MM.1S (cell line): ENCODE results near the gene MAD1L1.

Experiments
- DNase-seq: peaks from one replicate; pipeline ENCODE4 v3.0.0-alpha.2; 2015
- H2AFZ ChIP-seq: fragments of 300-600 bp; sonication (generic); 2 replicates; pipeline ENCODE4 v1.6.0; 2016; ENCODE audit warnings: antibody characterized with exemption, low read length
- H3F3A ChIP-seq: fragments of 300-600 bp; sonication (generic); 2 replicates; pipeline ENCODE4 v1.6.1; 2016; ENCODE audit warnings: mild to moderate bottlenecking, antibody characterized with exemption, low read length, moderate library complexity, mixed read lengths; ENCODE audit not compliant: insufficient read depth
- H3K27ac ChIP-seq: fragments of 300-600 bp; sonication (generic); 2 replicates; pipeline ENCODE4 v1.5.1; 2016; ENCODE audit warnings: mild to moderate bottlenecking, low read length
- H3K27me3 ChIP-seq: fragments of 300-600 bp; sonication (generic); replicated peaks from 2 replicates; pipeline ENCODE4 v1.6.0; 2016; ENCODE audit warnings: low read length; ENCODE audit not compliant: insufficient read depth
- H3K36me3 ChIP-seq: fragments of 300-600 bp; sonication (generic); replicated peaks from 2 replicates; pipeline ENCODE4 v1.6.1; 2016; ENCODE audit warnings: mild to moderate bottlenecking, low read length, mixed read lengths; ENCODE audit not compliant: insufficient read depth
- H3K4me1 ChIP-seq: fragments of 300-600 bp; sonication (generic); 2 replicates; pipeline ENCODE4 v1.6.1; 2016; ENCODE audit warnings: low read length, mixed read lengths
- H3K4me2 ChIP-seq: fragments of 300-600 bp; sonication (generic); 2 replicates; pipeline ENCODE4 v1.6.0; 2016; ENCODE audit warnings: low read depth, low read length
- H3K4me3 ChIP-seq: fragments of 300-600 bp; sonication (generic); 2 replicates; pipeline ENCODE4 v1.5.1; 2016; ENCODE audit warnings: low read length, mixed read lengths
- H3K79me2 ChIP-seq: fragments of 300-600 bp; sonication (generic); 2 replicates; pipeline ENCODE4 v1.6.1; 2016; ENCODE audit warnings: mixed run types, low read length, mixed read lengths
- H3K9ac ChIP-seq: fragments of 300-600 bp; sonication (generic); 2 replicates; pipeline ENCODE4 v1.6.1; 2016; ENCODE audit warnings: low read length, mixed read lengths
- H3K9me2 ChIP-seq: fragments of 300-600 bp; sonication (generic); replicated peaks from 2 replicates; pipeline ENCODE4 v1.6.1; 2016; ENCODE audit warnings: mild to moderate bottlenecking, low read length, mixed read lengths; ENCODE audit not compliant: insufficient read depth
- H3K9me3 ChIP-seq: fragments of 300-600 bp; sonication (generic); replicated peaks from 2 replicates; pipeline ENCODE4 v1.6.1; 2016; ENCODE audit warnings: mild to moderate bottlenecking, low read length, mixed read lengths; ENCODE audit not compliant: insufficient read depth
- H4K20me1 ChIP-seq: fragments of 300-600 bp; sonication (generic); 2 replicates; pipeline ENCODE4 v1.6.1; 2016; ENCODE audit warnings: mild to moderate bottlenecking, low read length, moderate library complexity, mixed read lengths; ENCODE audit not compliant: insufficient read depth
- EZH2 ChIP-seq: fragments of 300-600 bp; sonication (generic); optimal IDR thresholded peaks from 2 replicates; pipeline ENCODE3; 2017; ENCODE audit warnings: low read depth, mild to moderate bottlenecking, antibody characterized with exemption, low read length, mixed read lengths
- EZH2phosphoT487 ChIP-seq: fragments of 300-600 bp; sonication (generic); IDR thresholded peaks from 2 replicates; pipeline ENCODE4 v1.6.1; 2018; ENCODE audit warnings: antibody characterized with exemption, low read length
- TF ChIP-seq, protein P1 (sequence below): fragments of 300-600 bp; sonication (generic); IDR thresholded peaks from 2 replicates; pipeline ENCODE4 v1.5.1; 2016; ENCODE audit warnings: antibody characterized with exemption, low read length, mixed read lengths

The MAD1L1 gene

DNA sequence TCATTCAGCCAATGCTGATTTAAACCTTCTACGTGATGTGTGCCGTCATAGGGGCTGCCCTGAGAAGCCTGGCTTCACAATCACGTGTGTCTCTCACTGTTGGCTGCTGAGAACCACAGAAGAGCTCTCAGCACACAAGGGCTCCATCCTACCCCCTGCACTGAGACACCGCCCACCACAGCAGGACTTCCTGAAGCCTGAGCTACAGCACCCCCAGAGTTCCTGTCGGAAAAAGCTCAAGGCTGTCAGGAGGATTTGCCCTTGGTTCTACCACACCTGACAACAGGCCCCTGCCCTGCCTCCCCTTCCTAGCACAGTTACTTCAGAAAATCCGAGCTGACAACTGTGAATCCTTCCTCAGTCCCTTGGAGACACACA, 191.9 kb downstream of the MAD1L1 start:
- Histone ChIP-seq H3K4me1 (no peaks in the 10 kb centered on the region), H3K9me3 (no peaks in the 10 kb centered on the region), H3K4me2 (no peak overlapping the region), H3F3A (no peaks in the 10 kb centered on the region), H4K20me1 (no peaks in the 10 kb centered on the region), H3K27me3 (no peaks in the 10 kb centered on the region), H3K9me2 (no peaks in the 10 kb centered on the region), H3K27ac (no peak overlapping the region), H3K4me3 (no peak overlapping the region), H3K36me3 (no peaks in the 10 kb centered on the region), H3K79me2 (no peaks in the 10 kb centered on the region), H2AFZ (no peak overlapping the region), H3K9ac (no peak overlapping the region)
- TF ChIP-seq EZH2phosphoT487 = no peak
- TF ChIP-seq, protein P1, sequence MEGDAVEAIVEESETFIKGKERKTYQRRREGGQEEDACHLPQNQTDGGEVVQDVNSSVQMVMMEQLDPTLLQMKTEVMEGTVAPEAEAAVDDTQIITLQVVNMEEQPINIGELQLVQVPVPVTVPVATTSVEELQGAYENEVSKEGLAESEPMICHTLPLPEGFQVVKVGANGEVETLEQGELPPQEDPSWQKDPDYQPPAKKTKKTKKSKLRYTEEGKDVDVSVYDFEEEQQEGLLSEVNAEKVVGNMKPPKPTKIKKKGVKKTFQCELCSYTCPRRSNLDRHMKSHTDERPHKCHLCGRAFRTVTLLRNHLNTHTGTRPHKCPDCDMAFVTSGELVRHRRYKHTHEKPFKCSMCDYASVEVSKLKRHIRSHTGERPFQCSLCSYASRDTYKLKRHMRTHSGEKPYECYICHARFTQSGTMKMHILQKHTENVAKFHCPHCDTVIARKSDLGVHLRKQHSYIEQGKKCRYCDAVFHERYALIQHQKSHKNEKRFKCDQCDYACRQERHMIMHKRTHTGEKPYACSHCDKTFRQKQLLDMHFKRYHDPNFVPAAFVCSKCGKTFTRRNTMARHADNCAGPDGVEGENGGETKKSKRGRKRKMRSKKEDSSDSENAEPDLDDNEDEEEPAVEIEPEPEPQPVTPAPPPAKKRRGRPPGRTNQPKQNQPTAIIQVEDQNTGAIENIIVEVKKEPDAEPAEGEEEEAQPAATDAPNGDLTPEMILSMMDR = no peak
- TF ChIP-seq EZH2 = no peak
- DNase-seq = no peak

DNA sequence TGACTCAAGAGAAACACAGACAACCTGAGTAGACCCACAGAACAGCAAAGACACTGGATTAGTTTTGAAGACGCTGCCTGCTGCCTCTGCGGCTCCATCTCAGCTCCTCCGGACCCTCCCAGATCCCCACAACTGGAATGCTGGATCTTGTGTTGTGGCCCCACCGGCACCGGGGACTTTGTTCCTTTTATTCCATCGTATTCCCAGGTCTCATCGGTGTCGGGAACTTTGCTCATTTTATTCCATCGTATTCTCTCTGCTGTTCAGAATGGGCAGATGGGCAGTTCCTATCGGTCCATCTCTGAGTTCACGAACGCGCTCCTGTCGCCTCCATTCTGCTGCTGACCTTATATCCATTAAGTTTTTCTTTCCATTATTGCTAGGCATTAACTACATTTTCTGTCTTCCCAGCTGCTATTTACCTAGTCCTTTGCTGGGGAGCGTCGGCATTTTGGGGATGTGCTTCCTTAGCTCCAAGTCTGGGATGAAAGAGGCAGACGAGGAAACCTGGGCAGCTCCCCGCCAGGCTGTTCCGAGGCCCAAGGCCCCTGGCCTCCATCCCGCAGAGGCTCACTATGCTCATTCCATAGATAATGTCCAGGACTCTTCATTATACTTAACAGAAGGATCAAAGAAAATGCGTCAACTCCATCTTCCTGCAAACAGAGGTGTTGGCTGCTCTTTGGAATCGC, 192.4 kb downstream of the MAD1L1 start:
- H3F3A ChIP-seq = no peaks in the 10 kb centered on the region
- H2AFZ ChIP-seq = no peak overlapping the region
- no peak overlapping the region for H3K27ac ChIP-seq
- TF ChIP-seq EZH2phosphoT487 (no peak), EZH2 (no peak)
- TF ChIP-seq, protein P1 = no peak
- DNase-seq = no peak
- no peaks in the 10 kb centered on the region for H3K4me1 ChIP-seq
- H3K27me3 ChIP-seq = no peaks in the 10 kb centered on the region
- no peaks in the 10 kb centered on the region for H3K79me2 ChIP-seq
- no peaks in the 10 kb centered on the region for H4K20me1 ChIP-seq
- H3K9me3 ChIP-seq = no peaks in the 10 kb centered on the region
- H3K36me3 ChIP-seq = no peaks in the 10 kb centered on the region
- H3K4me3 ChIP-seq = no peak overlapping the region
- no peak overlapping the region for H3K9ac ChIP-seq
- H3K9me2 ChIP-seq = no peaks in the 10 kb centered on the region
- no peak overlapping the region for H3K4me2 ChIP-seq

DNA sequence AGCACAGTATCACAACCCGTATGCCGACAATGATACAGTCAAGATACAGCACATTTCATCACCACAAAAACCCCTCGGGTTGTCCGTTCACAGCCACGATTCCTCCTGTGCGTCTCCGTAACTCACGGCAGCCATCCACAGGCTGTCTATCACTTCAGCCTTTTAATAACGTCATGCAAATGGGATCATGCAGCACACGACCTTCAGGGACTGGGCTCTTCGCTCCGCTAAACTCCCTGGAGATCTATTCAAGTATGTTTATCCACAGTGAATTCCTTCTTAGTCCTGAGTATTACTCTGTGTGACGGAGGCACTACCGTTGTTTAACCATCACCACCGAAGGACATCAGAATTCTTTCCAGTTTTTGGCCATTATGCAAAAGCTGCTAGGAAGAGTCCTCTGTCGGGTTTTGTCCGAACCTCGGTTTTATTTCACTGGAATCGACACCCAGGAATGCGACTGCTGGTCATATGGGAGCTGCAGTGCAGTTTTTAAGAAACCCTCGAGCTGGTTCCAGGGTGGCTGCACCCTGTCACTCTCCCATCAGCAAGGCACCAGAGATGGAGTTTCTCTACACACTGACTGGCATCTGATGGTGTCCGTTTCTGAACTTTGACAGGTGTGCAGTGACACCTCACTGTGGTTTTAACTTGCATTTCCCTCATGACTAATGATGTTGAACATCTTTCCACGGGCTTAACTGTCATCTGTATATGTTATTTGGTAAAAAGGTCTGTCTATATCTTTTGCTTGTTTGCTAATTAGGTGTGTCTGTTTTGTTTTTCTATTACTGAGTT, 193.6 kb downstream of the MAD1L1 start:
- Histone ChIP-seq H3K9ac (no peak overlapping the region), H4K20me1 (no peaks in the 10 kb centered on the region), H3K9me3 (no peaks in the 10 kb centered on the region), H2AFZ (no peak overlapping the region), H3K27me3 (no peaks in the 10 kb centered on the region), H3K9me2 (no peaks in the 10 kb centered on the region), H3K79me2 (no peaks in the 10 kb centered on the region), H3K36me3 (no peaks in the 10 kb centered on the region), H3K27ac (no peak overlapping the region), H3K4me3 (no peak overlapping the region), H3K4me2 (no peak overlapping the region), H3K4me1 (no peaks in the 10 kb centered on the region), H3F3A (no peaks in the 10 kb centered on the region)
- DNase-seq = no peak
- TF ChIP-seq, protein P1 = no peak
- TF ChIP-seq EZH2 (no peak), EZH2phosphoT487 (no peak)
